CD4-positive, alpha-beta T cell treated with Interleukin-10 for 1 hour (primary cell): Measurements from ENCODE around the gene CEACAM18.
"Not testable (repeated sequence)": the region's sequence is repeated elsewhere in the genome, so short reads cannot be mapped to it uniquely, and the experiment has no call there.

Source experiments
- DNase-seq: peaks from one replicate; pipeline ENCODE4 v3.0.0-alpha.2; 2020

The CEACAM18 gene

DNA sequence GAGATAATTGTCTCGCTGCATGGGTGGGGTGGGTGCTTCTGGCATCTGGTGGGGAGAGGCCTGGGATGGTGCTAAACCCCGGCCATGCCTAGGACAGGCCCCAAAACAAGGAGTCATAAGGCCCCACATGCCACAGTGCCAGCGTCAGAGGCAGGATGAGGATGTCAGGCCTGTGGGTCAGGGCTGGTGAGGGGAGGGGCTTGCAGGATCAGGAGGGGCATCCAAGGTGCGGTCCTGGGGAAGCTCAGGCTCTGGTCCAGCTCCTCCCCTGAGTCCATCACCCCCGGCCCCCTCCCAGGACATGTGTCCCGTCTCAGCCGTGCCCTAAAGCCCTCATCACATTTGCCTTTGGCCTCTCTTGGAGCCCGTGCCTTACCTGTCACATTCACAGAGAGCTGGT is 22.6 kb downstream of the CEACAM18 start:
- not testable (repeated sequence) for DNase-seq

DNA sequence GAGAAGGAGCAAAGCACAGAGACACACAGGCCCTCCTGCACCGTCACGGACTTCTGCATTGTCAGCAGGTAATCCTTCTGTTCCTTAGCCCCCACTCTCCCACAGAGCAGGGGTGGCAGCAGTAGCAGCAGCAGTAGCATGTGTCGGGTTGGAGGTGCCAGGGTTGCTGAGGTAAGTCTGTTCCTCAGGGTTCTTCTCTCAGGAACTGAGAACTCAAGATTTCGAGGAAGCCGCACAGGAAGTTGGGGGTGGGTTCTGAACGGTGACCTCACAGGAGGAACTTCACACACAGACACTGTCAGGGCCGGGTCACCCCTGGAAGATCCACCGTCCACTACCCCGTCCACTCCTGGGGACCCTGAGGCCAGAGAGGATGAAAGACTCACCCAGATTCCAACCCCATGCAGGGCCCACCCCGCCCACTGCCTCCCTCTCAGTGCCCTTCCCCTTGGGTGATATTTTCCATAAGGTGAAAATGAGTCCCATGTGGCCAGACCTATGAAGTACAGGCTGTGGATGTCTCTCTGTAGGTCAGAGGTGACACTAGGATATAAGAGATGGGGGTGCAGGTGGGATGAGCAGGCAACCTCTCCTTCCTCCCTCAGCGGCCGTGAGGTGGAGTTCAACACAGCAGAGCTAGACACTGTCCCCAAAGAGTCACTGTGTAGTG is 23.4 kb downstream of the CEACAM18 start, which contains the start of gene SIGLEC12:
Gene SIGLEC12 (minus strand): TSS at position 207 of the 670 bp plus-strand sequence. CDS start 67 bp downstream, at position 140.
- peak; percentile 10 for DNase-seq

DNA sequence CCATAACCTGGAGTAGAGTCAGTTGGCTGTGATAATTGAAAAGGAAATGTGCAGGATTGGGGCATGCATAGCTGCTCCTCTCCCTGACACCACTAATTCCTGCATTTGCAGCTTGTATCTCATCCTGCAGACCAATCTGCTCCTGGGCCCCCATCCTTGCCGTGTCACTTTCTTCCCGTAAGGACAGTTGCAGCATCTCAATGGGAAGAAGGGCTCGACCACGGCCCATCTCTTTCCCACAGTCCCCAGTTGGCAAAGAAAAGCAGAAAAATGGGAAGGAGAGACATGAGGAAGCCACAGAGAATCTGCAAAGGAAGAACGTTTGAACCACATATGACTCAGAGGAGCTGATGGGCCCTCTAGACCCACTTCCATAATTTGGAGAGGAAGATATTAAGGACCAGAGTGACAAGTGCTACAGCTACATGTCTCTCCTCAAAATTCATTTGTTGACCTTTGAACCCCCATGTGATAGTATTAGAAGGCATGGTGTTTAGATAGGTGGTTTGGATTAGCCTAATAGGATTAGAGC is 25.0 kb downstream of the CEACAM18 start:
- no peak for DNase-seq

DNA sequence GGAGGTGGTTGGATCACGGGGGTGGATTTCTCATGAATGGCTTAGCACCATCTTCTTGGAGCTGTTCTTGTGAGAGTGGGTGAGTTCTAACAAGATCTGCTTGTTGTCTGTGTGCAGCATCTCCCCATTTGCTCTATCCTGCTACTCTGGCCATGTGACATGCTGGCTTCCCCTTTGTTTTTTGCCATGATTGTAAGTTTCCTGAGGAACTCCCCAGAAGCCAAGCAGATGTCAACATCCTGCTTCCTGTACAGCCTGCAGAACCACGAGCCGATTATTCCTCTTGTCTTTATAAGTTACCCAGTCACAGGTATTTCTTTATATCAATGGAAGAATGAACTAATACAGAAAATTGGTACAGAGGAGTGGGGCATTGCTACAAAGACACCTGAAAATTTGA is 25.6 kb downstream of the CEACAM18 start:
- no peak for DNase-seq

DNA sequence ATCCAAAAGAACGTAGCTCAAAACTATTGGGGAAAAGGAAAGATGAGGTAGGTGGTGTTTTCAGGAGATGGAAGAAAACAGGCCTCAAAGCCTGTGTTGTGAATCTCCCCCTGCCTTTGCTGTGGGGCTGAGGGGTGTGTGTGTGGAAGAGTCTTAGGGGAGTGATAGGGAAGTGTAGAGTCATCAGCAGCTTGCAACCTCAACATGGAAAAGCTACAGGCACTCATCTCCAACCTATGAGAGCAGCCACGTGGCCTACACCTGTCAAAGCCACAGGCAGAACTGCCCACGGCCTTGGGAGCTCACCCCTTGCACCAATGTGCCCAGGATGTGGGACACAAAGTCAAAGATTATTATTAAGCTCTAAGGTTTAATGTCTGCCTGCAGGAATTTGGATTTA is 27.6 kb downstream of the CEACAM18 start:
- no peak for DNase-seq

DNA sequence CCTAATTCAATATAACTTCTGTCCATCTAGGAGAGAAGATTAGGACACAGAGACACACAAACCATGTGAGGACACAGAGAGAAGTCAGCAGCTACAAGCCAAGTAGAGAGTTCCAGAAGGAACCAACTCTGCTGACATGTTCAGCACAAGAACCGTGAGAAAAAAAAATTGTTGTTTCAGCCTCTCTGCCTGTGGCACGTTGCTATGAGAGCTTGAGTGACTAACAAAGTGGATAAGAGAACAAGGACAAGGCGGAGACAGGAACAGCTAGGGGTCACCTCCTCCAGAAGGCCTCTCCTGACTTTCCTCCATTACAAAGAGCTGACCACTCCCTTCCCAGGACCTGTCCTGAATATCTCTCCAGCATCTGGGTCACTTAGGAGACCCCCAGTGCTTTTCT is 28.9 kb downstream of the CEACAM18 start:
- no peak for DNase-seq

DNA sequence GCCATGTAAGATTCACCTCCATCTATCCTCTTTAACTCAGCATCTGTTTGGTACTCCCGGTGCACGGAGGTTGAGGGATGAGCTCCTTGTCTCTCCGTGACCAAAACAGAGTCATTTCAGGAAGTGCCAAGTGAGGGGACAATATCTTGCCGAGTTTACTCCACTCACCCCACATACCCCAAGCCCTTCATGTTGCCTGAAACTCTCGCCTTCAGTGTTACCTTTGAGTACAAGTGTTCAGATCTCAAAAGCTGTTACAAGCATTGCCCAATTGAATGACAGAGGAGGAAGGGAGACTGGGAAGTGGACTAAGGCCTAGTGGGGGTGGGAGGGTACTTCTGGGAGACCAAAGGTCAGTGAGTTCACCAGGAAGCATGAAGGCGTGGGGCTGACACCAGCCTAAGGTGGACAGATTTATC is 29.3 kb downstream of the CEACAM18 start:
- DNase-seq: no peak

DNA sequence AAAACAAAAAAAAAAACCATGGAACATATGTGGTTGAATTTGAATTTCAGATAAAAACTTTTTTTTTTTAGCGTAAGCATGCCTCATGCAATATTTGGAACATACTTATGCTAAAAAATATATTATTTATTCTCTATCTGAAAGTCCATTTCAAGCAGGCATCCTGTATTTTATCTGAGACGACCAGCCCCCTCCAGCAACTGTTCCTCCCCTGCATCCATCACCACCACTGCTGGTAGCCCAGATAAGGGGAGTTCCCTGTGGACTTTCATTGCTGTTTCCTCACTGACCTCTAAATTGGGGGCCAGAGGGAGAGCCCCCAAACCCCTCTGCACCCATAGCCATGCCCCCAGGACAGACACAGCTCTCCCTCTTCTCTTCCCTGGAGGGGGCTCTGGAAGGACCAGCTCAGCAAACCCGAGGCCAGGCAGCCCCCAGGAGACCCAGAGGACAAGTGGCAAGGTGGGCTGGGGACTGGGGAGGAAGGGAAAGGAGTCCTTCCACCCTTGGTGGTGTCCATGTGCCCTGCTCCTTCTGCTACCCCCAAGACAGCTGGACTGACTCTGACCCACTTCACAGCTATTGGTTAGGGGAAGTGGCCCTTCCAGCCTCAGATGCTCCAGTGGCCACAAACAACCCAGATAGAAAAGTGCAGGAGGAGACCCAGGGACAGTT is 29.9 kb downstream of the CEACAM18 start:
- DNase-seq: no peak

DNA sequence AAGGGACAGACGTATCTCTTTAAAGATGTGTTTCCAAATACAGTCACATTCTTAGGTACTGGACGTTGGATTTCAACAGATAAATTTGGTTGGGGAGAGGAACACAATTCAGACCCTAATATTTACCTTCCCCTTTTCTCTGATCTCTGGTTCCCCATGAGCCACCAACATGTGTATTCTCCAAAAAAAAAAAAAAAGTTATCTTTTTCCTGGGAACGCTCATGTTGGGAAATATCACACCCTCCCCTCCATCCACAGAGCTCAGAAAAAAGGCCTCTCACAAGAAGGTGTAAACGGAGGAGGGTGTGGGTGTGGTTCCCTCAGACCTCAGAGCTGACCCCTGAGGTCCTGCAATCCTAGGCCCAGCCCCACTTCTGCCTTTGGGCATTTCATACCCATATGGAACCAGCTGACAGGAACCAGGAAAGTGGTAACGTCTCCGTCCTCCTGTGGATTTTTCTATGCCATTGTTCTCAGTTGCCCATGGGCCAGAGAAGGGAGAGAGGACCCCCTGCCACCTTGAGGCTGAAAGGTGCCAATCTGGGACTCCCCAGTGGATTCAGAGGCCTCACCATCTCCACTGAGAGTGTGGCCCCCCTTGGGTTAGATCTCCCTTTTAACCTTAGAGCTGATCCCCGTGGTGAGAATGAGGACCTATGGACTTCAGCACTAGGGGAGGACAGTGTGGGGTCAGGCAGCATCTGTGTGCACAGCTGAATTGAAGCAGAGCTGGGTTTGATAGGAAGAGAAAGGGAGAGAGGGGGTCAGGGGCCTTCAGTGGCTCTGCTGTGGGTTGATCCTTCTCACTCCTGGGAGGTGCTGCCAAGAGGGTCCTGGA is 31.7 kb downstream of the CEACAM18 start:
- DNase-seq: no peak

DNA sequence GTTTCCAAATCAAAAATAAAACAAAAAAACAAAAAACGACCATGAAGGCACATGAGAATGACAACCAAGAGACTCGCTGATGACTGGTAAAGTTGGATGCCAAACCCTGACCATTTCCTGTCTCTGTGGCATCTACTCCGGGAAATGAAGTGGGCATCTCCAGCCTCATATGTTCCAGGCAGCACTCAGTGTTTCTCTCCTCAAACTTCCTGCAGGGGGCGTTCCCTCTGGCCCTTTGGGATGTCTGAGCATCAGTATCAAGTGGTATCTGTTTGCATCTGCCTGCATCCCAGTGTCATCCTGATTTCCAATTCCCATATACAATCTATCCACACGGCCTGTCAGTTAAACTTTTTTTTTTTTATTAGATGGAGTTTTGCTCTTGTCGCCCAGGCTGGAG is 33.0 kb downstream of the CEACAM18 start:
- DNase-seq: no peak

DNA sequence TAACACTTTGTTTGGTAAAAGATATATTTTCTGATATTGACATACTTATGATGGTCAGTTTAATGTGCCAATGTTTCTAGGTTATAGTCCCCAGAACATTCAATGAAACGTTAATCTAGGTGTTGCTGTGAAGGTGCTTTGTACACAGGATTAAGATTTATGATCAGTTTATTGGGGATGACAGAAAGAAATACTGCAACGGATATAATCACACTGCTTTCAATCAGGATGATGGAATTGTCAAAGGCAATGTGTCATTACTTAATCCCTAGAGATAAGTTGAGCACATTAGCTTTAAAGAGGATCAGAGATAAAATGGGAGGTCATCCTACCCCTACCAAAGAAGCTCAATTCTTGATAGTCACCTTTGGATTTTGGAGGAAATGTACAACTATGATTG is 35.6 kb downstream of the CEACAM18 start:
- no peak for DNase-seq

DNA sequence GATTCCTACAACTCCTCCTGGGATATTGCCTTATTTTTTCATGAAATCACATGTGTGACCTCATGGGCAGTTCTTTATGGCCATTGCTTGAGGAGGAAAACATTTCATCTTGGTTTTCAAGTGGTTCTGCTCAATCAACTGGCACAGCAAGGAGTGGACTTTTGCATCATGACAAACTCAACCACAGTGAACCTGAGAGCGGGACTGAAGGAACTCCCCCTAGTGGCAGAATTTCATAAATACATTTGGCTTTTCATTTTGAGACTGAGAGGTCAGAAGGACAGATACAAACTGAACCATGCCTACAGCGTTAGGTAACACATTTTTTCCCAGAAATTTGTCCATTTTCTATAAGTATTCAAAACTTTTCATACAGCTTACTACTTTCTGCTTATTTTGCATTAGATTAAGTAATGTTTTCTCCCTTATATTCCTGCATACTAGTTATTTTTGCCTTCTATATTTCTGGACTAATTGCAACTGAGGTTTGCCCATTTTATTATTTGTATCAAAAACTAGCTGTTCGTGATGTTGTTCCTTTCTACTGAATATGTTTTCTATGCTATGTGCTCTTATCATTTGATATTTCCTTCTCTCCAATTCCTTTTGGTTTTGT is 36.6 kb downstream of the CEACAM18 start:
- peak; percentile 58 for DNase-seq

DNA sequence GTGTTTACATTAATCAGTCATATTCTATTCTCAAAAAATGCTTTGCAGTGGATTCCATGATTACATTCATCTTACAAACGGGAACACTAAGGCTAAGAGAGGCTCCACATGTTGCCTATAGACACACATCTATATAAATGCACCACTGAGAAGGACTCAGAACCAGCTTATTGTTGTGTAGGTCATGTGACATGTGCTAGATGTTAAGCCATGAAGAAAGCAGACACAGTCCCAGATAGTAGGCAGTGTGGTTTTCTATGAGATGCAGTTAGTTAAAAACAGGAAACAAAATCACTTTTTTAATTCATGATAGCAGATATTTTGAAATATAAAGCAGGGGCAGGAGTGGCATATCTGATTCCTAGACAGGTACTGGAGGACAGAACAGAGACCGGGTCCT is 42.4 kb downstream of the CEACAM18 start:
- DNase-seq: no peak

DNA sequence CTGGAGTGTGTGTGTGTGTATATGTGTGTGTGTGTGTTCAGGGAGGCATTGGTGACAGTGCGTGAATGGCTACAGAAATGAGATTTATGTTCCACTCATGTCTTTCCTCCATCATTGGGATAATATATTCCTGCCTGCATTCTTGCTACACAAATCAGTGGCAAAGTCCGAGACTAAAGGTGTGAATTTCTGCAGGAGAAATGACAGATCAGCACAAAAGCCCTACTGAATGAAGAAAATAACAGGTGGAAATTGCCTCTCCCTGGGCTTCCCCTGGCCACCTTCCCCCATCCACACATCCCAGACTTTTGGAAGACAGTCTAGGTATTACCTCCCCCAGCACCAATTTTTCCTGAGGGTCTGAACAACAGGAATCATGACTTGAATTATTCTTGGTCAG is 43.0 kb downstream of the CEACAM18 start:
- DNase-seq: no peak

DNA sequence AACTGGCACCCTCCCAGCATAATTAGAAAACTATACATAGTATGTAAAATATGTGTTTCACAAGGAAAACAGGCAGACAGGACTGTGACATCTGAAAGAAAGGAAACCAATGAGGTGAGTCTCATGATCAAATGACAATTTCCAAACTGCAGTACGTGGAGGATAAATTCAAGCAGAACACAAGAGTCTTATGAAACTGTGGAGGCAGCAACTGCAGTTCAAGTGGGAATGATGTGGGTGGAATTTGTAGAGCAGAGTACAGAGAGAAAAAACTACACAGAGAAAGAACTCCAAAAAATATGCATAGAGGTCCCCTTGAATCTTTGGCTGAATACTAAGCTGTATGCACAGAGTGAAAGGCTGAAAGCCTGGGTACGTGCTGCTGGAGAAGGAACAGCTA is 43.4 kb downstream of the CEACAM18 start:
- no peak for DNase-seq

DNA sequence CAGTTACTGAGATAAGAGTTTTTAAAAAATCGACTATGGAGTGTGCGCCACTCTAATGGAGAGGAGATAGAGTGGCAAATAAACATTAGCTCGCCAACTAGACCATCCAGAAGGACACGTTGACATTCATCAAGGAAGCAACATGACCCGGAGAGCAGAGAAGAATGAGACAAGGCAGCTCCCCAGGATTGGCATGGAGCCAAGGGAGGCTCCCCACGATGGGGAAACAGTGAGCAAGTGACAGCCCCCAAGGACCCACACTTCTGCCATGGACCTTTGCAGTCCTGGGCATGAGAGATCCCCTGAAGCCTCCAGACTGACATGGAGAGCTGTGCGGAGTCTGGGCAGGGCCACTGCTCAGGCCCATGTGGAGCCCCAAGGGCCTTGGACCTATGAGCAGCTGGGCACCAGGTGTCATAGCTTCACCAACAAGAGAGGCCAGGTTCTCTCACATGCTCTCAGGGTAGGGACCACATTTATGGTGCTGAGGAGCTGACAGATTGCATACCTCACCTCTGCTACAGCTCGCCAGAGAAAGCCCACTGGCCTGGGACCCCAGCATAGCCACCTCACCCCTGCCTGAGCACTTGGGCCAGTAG is 46.4 kb downstream of the CEACAM18 start:
- DNase-seq: no peak

DNA sequence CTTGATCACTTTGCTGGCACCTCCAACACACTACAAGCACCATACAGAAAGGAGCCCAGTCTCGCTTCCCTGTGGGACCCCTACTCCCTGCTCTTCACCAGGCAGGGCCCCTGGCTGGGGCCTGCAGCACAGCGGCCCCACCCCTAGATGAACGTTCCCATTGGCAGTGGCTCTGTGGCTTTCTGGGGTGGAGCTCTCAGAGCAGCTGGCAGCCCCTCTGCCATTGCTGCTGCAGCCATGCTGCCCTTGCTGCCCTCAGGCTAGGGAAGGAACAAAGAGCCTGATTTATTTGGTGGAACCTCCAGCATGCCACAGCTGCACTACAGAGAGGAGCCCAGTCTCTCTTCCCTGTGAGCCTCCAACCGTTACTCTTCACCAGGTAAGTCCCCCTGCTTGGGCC is 47.3 kb downstream of the CEACAM18 start:
- DNase-seq: no peak

DNA sequence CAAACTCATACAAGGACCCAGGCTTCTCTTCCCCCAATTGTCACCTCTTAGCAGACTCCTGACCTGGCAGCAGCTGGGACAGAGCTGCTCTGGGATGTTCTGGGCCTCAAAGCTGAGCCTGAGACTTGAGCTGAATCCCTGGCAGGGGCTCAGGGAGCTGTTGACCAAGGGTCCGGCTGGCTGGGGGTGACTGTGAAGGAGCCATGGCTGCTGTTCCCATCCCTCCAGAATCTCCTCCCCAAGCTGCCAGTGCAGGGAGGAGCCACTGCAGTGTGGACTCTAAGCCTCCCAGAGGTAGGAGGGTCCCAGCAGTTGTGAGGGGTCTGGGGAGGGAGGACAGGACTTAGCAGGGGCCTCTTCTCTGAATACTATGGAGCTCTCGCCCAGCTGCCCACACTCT is 51.0 kb downstream of the CEACAM18 start:
- DNase-seq: no peak

DNA sequence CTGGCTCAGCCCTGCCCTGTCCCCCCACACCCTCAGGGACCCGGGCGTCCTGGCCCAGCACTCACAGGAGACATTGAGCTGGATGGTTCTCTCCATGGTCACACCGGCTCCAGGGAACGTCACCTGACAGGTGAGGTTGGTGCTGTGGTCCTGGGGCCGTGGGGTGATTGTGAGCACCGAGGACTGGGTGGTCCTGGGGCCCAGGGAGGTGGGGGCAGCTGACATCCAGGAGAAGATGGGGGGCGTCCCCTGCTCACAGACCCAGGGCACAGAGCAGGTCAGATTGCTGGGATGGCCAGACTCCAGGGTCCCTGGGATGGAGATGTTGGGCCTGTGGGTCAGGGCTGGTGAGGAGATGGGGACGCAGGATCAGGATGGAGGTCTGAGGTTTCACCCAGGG is 52.3 kb downstream of the CEACAM18 start:
- no peak for DNase-seq

DNA sequence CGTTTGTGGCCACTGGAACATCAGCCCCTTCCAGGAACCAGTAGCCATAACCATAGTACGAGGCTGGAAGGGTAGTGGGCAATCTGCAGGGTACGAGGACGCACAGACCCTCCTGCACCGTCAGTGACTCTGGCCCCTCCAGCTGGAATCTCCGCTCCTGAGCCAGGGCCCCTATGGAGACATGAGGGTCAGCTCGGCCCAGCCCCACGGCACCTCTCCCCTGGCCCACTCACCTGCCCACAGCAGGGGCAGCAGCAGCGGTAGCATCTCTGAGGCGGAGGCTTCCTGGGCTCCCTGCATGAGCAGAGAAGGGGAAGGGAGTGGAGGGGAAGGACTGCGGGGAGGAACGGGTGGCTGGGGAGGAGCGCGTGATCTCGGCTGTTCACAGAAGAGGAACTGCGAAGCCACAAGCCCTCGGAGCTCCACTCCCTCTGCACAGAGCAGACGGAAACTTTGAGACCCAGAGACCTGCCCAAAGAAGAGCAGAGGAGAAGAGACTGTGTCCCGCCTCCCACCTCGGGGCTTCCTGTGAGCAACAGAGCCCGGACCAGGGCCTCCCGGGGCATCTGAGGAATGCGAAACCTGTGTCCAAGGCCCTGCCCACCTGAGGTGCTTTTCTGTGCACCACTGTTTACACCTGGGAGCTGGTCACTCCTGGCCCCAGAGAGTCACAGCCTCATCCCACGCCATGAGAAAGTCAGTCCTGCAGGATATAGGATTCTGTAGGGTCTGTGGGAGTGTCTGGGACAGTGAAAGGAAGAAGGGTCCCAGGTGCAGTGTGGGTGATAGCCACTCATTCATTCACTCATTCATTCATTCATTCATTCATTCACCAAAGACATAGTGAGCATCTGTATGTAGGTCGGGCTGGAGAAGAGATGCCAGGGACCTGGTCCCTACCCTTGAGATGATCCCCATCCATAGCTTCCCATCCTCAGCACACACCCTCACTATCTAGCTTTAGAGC is 53.3 kb downstream of the CEACAM18 start, which contains the start of gene SIGLEC6:
Gene SIGLEC6 (minus strand): TSS at position 322 of the 967 bp plus-strand sequence. CDS start 22 bp downstream, at position 300.
- peak; percentile 29 for DNase-seq

DNA sequence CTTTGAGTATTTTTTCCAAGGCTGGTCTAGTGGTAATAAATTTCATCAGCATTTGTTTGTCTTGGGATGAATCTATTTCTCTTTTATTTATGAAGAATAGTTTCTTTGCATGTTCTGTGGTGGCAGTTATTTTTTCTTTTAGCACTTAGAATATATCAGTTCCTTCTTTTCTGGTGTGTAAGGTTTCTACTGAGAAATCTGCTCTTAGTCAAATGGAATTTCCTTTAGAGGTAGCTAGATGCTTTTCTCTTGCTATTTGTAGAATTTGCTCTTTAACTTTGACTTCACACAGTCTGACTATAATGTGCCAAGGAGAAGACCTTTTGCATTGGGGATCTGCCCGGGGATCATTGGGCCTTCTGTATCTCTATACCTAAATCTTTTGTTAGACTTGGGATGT is 57.2 kb downstream of the CEACAM18 start:
- no peak for DNase-seq
